ENCODE measurements around the gene CEP112. TPM values are rescaled to one million over a fixed set of nuclear protein-coding genes. Genes with fewer than 3 reads are reported as not detected.
A peak's percentile ranks its signal among the peaks of the same experiment; 100 is the strongest.

The CEP112 gene
- total RNA-seq, 1 donor from 2014 or later, result 18.6 TPM

GRCh38 chr17:65600518-65600917 is 591.4 kb downstream of the CEP112 start:
- no peak for DNase-seq (ENCODE audit: low spot score)

DNA sequence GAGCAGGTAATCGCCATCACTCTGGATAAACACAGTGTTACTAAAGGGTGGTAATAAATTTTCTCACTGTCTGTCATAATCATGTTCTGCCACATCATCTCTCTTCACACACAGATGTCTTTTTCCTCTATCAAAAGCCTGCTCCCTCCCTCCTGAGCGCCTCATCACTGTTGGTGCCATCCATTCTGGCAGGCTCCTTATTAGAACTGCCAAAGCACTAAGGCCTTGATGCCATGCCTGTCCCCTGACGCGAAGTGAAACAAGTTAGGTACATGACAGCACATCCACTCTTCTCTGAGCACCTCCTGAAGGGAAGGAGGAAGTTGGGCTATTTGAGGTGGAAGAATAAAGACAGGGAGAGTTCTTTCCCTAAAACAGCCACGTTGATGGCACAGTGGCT is 592.3 kb downstream of the CEP112 start:
- DNase-seq (ENCODE audit: low spot score), result no peak

- no peak for DNase-seq (ENCODE audit: low spot score)
Observed at GRCh38 chr17:65598746-65599145, 593.2 kb downstream of the CEP112 start.

- DNase-seq (ENCODE audit: low spot score), result no peak
Observed at GRCh38 chr17:65595071-65595656, 596.8 kb downstream of the CEP112 start.

DNA sequence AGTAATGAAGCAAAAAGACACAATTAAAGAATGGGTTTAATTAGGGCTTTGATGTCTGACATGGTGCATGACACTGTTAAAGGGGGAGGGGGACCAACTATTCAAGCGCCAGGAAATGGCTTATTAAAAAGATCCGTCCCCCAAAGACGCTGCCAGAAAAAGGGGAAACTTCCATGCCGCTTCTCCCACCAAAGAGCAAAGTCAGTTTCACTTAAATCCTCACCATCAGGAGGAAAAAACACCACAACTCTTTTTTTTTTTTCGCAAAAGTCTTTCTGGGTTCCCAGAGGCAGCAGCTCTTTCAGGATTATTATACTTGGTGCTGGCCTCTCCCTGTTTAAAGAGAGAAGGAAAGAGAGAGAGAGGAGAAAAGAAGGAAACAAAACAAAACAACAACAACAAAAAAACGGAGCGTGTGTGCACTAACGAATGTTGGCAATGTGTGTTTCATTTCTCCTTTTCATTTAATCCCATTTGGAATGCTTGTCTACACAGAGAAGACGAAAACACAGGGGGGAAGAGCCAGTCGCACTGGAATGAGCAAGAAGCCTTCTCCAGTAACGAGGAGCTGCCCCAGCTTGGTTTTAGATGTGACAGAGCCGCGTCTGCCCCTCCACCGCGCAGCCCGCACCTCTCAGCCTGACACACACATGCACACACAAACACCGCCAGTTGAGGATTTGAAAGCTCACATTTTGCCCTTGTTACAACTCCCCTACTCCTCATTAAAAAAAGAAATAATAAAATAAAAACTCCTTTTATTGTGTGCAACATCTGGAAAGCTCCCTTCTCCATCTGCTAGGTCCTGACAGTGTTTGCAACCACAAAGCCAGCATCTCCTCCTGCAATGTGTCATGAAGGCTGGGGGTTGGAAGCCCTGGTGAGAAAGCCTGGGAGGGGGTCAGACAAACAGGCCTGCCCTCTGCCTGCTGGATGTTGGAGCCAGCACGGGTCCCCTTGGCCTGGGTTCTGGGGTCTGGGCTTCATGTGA is 597.8 kb downstream of the CEP112 start:
- DNase-seq (ENCODE audit: low spot score), result no peak

GRCh38 chr17:65593092-65593854 is 598.7 kb downstream of the CEP112 start:
- no peak for DNase-seq (ENCODE audit: low spot score)

DNA sequence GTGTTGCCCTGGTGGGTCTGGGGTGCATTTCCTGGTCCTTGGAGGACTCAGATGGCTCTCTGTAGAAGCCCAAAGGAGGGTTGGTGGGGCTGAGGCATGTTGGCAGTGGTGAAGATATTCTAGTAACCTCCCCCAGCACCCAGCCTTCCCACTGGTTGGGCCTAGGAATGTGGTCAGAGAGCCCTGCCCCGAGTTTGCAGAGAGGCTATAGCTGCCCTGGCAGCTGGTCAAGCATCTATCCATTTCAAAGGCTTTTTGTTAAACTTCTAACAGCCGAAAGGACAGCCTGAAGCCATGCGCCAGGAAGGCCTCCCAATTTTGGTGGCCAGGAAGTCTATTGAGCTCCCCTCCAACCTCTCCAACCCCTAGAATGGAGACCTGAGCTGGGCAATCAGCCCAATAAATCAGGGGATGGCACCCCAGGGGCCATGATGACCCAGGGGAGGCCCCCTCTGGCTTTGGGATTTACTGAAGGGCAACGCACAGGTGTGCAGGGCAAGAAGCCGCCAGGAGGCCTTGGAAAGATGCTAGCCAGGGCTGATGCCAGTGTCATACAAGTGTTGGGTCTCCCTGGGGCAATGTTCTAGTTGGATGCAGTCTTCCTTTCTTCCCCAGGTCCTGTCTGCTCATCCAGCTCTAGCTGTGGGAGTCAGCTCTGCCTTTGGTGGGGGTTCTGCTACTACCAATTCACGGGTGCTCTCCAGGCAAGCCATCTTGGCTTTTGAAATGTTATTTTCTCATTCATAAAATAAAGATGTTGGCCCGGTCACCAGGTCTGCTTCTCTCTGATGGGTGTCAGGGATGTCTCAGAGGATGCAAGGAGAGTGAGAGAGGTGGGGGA is 599.6 kb downstream of the CEP112 start:
- DNase-seq (ENCODE audit: low spot score), result no peak

DNA sequence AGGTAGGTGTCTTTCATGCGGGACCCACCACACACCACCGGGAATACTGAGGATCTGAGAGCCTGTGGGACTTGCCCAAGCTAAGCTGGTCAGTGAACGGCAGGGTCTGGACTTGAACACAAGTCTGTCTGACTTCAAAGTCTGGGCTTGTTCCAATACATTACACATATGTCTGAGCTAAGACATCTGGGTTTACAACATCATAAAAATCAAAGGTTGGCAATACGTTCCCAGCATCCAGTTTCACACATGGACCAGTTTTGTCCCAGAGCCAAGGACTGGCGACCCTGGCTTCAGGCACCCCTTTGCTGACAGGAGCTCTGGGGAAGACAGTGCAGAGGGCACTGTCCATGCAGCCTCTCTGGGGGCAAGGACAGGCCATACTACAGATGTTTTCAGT is 602.6 kb downstream of the CEP112 start:
- DNase-seq (ENCODE audit: low spot score), result no peak

GRCh38 chr17:65588181-65588808 is 603.6 kb downstream of the CEP112 start:
- peak; percentile 51 for DNase-seq (ENCODE audit: low spot score)

DNA sequence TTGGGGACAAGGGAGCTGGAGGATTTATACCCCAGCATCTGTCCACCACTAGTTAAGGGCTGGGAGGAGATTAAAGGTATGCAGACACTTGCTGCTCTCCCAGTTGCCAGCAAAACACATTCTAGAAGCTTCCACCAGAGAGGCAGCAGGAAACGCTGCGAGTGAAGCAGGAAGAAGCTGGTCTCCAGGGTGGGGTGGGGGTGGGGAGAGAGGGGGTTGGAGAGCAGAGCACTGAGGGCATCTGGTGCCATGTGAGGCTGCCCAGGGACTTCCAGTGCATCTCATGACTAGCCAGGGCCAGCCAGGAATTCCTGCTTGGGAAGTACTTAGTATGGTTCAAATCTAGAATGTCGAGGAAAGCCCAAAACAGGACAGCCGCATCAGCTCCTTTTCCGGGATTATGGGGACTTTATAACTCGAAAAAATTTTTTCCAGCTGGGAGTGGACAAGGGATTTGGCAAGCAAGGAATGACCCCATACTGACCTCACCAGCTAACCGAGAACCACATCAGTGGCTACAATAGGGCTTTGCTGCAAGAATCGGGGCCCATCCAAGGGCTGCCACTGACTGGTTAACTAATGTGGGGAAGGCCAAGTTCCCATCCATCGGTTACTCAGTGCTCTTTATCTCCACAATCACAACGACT is 604.3 kb downstream of the CEP112 start:
- no peak for DNase-seq (ENCODE audit: low spot score)

DNA sequence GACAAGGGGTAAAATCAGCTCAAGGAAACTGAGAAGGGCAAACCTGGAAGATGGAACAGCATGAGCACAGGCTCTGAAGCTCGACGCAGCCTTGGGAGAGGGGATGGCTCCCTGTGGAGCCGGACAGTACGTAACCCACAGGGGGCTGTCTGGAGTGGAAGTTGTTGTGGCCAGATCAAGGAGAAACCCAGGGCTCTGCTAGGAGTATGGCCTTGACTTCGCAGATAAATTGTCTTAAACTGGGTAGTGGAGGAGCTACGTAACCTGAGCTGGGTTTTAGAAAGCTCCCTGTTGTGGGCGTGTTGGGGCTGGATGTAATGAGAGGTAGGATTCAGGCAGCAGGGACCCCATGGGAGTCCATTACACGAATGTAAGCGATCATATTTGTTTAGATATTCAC is 605.0 kb downstream of the CEP112 start:
- DNase-seq (ENCODE audit: low spot score), result no peak

Other genes starting within 250 kb of the CEP112 start
- 15.4 TPM for gene APOH, start 37.3 kb upstream of the CEP112 start, total RNA-seq
- 127 TPM for gene PRKCA, start 110.5 kb upstream of the CEP112 start, total RNA-seq